Esophagus muscularis mucosa (tissue), 4 donors: ENCODE results near the gene PTPRE.

Source experiments
- EP300 ChIP-seq: sonication (generic); formaldehyde crosslinking; IDR thresholded peaks from one replicate; pipeline ENCODE4 v1.6.1; 2017; ENCODE audit warnings: antibody characterized with exemption
- POLR2A ChIP-seq: fragments of 450-650 bp; IDR thresholded peaks from one replicate; pipeline ENCODE4 v1.6.1; 2017; ENCODE audit warnings: antibody characterized with exemption, moderate library complexity, mild to moderate bottlenecking, low read depth
- TF ChIP-seq, protein P1 (sequence below), 3 experiments: fragments of 200-600 bp in 2 of 3; fragments of 450-650 bp in 1 of 3; sonication (generic) in 2 of 3; IDR thresholded peaks; one replicate each; pipeline ENCODE4 v1.5.1; 2017 to 2019; ENCODE audit warnings: antibody characterized with exemption in 3 of 3, mild to moderate bottlenecking in 2 of 3, moderate library complexity in 1 of 3

DNA sequence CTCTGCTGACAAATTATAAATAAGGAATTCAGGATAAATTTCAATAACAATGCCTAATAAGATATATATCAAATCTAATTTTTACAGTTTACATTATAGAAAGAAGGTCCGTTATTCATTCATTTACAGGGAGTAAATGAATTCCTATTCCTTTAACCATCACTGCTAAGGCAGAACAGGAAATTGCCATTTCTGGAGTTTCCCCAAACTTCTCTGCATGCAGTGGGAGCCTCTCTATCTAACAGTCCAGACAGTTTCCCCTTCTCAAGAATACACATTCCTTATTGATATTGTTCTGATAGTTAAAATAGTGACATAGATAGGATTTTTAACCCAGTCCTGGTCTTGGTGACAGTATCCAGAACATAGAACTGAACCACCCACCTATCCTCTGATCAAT lies 195.0 kb downstream of the PTPRE start:
- TF ChIP-seq, protein P1, sequence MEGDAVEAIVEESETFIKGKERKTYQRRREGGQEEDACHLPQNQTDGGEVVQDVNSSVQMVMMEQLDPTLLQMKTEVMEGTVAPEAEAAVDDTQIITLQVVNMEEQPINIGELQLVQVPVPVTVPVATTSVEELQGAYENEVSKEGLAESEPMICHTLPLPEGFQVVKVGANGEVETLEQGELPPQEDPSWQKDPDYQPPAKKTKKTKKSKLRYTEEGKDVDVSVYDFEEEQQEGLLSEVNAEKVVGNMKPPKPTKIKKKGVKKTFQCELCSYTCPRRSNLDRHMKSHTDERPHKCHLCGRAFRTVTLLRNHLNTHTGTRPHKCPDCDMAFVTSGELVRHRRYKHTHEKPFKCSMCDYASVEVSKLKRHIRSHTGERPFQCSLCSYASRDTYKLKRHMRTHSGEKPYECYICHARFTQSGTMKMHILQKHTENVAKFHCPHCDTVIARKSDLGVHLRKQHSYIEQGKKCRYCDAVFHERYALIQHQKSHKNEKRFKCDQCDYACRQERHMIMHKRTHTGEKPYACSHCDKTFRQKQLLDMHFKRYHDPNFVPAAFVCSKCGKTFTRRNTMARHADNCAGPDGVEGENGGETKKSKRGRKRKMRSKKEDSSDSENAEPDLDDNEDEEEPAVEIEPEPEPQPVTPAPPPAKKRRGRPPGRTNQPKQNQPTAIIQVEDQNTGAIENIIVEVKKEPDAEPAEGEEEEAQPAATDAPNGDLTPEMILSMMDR (IDR thresholded peaks at IDR 0.05): no peak
- TF ChIP-seq POLR2A (no peak), EP300 (no peak)
